ENCODE data around the gene MAPK6.
"Not testable (repeated sequence)": the region's sequence is repeated elsewhere in the genome, so short reads cannot be mapped to it uniquely, and the experiment has no call there.

Gene MAPK6

DNA sequence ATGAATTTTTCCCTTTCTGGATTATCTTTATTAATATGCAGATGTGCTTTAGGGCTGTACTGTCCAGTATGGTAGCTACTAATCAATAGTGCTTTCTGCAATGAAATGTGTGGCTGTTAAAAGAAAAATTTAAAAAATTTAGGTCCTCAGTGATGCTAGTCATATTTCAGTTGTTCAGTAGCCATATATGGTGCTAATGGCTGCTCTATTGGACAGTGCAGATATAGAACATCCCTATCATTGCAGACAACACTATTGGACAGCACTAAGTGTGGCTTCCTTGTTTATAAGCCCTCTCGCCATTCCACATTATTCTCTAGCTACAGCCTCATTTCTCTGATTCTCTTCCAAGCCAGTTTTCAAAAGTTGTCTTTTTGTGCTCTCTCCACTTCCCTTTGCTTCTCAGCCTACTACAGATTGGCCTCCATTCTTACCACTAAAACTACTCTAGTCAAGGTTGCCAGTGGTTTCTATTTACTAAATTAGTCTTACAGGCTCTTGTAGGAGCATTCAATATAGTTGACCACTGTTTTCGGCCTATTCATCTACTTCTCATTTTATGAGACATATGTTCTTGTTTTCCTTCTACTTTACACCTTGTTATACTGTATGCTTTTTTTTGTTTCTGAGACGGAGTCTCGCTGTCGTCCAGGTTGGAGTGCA, 9.5 kb downstream of the MAPK6 start:
- no peak overlapping the region for H3K4me3 ChIP-seq (replicated peaks in 1 of 2; ENCODE audit: low read depth in 2 of 2, low read length in 2 of 2)
- TF ChIP-seq, protein P1, sequence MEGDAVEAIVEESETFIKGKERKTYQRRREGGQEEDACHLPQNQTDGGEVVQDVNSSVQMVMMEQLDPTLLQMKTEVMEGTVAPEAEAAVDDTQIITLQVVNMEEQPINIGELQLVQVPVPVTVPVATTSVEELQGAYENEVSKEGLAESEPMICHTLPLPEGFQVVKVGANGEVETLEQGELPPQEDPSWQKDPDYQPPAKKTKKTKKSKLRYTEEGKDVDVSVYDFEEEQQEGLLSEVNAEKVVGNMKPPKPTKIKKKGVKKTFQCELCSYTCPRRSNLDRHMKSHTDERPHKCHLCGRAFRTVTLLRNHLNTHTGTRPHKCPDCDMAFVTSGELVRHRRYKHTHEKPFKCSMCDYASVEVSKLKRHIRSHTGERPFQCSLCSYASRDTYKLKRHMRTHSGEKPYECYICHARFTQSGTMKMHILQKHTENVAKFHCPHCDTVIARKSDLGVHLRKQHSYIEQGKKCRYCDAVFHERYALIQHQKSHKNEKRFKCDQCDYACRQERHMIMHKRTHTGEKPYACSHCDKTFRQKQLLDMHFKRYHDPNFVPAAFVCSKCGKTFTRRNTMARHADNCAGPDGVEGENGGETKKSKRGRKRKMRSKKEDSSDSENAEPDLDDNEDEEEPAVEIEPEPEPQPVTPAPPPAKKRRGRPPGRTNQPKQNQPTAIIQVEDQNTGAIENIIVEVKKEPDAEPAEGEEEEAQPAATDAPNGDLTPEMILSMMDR (IDR thresholded peaks at IDR 0.05; ENCODE audit: low read depth, low read length): no peak
- DNase-seq (ENCODE audit: low read depth in 2 of 2): no peak

DNA sequence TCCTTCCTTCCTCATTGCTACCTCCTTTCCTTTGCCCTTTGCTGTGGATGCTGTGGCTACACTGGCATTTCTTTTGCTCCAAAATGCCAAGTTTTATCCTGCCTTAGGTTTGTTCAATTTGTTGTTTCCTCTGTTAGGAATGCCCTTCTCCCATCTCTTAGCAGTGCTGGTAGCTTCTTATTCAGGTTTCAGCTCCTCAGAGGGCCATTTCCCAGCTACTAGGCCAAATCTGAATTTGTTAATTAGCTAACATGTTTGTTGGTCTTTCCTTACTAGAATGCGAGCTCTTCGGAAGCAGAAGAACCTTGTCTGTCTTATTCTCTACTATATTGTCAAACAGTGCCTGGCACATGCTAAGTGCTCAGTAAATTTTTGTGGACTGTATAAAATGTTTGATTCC, 11.0 kb downstream of the MAPK6 start:
- no peak for DNase-seq (ENCODE audit: low read depth in 2 of 2)
- TF ChIP-seq, protein P1 (IDR thresholded peaks at IDR 0.05; ENCODE audit: low read depth, low read length): no peak
- no peak overlapping the region for H3K4me3 ChIP-seq (replicated peaks in 1 of 2; ENCODE audit: low read depth in 2 of 2, low read length in 2 of 2)

DNA sequence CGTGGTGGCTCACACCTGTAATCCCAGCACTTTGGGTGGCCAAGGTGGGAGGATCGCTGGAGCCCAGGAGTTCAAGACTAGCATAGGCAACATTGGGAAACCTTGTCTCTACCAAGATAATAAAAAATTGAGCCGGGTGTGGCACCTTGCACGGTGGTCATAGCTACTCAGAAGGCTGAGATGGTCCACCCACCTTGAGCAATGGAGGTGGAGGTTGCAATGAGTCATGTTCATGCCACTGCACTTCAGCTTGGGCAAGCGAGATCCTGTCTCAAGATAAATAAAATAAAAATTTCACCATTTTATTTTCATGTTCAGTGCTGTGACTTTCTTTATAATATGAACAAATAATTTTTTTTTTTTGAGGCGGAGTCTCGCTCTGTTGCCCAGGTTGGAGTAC, 12.5 kb downstream of the MAPK6 start:
- TF ChIP-seq, protein P1 (IDR thresholded peaks at IDR 0.05; ENCODE audit: low read depth, low read length): no peak
- DNase-seq (ENCODE audit: low read depth in 2 of 2): peak in 1 of 2 donors; percentile 49
- H3K4me3 ChIP-seq (replicated peaks in 1 of 2; ENCODE audit: low read depth in 2 of 2, low read length in 2 of 2): no peak overlapping the region

DNA sequence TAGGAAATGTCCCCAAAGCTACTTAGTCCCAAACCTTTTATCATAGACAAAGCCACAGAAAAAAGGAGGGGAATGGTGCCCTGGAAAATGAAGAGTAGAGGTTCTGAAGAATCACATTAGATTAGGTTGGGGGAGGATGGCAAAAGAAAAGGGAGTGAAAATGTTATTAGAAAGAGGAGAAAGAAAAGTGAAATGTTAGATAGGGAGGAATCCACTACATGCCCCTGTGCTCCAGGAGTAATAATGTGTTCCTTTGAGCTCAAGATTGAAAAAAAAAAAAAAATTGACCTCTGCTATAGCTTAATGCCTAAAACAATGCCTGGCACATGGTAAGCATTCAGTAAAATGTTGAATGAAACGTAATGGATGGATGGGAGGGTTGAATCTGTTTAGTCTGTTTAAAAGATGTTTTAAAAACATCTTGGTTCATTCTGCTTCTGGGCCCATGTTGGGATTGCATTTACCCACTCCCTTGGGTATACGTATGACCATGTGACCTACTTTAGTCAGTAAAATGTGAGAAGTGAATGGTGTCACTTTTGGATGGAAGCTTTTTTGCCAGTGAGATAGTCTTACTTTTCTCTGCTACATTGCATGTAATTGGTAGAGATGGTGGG, 19.0 kb downstream of the MAPK6 start:
- H3K4me3 ChIP-seq (replicated peaks in 1 of 2; ENCODE audit: low read depth in 2 of 2, low read length in 2 of 2): no peak overlapping the region
- peak in 1 of 2 donors; percentile 33 for DNase-seq (ENCODE audit: low read depth in 2 of 2)
- TF ChIP-seq, protein P1 (IDR thresholded peaks at IDR 0.05; ENCODE audit: low read depth, low read length): no peak

DNA sequence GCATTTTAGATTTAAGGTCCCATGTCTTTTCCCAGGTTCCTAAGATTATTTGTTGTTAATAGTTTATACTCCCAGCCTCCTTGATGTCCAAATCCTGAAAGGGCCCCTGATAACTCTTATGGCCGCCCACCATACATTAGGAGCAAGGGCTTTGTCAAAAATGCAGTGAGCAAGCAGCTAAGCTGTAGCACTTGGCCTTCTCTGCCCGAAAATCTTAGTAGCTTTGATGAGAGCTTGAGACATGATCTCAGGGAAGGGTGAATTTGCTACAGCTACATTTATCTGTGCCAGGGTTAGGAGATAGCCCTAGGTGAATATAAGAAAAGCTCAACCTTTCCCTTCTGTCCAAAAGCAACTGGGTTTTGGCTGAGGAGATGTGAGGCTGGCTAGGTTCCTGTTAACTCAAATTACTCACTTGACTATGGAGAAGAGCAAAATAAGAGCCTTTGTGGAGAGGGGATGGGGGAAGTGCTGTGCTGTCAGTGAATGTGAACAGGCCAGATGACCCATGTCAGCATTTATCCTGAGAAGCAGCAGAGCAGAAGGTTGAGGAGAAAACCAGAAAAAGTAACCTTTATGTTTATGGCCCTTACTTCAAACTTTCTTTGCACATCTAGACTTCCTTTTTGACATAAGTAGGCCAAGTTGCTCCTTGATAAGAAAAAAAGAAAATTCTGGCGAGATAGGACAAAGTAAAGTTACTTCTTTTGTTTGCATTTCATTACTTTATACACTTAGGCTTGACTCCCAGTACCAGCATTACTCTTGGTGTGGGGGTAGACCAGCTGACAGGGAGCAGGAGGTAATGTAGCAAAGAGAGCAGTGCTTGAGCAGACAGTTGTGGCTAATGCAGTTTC, 21.1 kb downstream of the MAPK6 start:
- H3K4me3 ChIP-seq (replicated peaks in 1 of 2; ENCODE audit: low read depth in 2 of 2, low read length in 2 of 2): no peak overlapping the region
- TF ChIP-seq, protein P1 (IDR thresholded peaks at IDR 0.05; ENCODE audit: low read depth, low read length): no peak
- peak; percentile 41 to 68 for DNase-seq (ENCODE audit: low read depth in 2 of 2)

DNA sequence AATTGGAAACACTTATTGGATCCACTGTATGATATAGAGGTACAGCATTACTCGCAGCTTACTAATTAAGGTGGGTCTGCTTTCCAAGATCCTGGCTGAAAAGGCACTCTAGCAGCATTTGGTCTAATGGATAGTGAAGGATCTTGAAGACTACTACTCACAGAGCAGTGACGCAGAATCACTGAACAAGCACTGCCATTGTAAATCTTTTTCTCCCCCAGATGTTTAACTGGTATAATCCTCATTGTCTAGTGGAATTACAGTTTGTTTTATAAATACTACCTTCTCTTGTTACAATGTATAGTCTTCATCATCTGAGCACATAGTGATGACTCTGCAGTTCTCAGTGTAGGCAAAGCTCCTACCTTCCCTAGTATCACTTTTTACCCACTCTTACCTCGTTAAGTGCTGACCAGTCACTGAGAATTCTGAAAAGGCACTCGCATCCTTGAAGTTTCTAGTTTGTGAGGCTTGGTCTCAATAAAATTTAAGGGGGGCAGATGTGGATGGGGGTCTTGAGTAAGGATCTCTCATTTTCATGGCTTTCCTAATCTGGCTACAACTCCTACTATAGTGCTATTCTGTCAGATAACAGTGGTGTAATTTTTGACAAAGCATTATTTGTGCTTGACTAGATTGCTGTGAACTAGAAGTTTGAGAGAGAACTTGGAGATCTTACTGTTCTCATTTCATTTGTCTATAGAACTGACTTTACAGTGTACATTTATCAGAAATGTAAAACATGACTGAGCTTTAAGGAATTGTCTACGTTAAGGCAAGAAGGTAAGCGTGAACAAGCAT, 23.2 kb downstream of the MAPK6 start:
- DNase-seq (ENCODE audit: low read depth in 2 of 2): no peak
- TF ChIP-seq, protein P1 (IDR thresholded peaks at IDR 0.05; ENCODE audit: low read depth, low read length): no peak
- H3K4me3 ChIP-seq (replicated peaks in 1 of 2; ENCODE audit: low read depth in 2 of 2, low read length in 2 of 2): no peak overlapping the region

DNA sequence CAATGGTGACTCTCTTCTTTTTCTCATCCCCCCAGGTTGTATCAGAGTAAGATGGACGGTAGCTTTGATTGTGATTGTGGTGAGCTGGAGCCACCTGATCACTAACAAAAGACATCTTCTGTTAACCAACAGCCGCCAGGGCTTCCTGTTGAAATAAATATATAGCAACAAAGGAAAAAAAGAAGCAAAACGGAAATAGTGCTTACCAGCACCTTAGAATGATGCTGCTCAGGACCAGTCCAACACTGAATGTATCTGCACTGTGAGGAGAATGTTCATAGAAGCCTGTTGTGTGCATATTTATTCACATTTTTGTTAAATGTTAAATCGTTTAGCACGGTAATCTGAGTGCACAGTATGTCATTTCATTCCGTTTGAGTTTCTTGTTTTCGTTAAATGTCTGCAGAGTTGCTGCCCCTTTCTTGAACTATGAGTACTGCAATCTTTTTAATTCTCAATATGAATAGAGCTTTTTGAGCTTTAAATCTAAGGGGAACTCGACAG, 26.8 kb downstream of the MAPK6 start:
- not testable (repeated sequence) for H3K4me3 ChIP-seq (replicated peaks in 1 of 2; ENCODE audit: low read depth in 2 of 2, low read length in 2 of 2); DNase-seq (ENCODE audit: low read depth in 2 of 2)

DNA sequence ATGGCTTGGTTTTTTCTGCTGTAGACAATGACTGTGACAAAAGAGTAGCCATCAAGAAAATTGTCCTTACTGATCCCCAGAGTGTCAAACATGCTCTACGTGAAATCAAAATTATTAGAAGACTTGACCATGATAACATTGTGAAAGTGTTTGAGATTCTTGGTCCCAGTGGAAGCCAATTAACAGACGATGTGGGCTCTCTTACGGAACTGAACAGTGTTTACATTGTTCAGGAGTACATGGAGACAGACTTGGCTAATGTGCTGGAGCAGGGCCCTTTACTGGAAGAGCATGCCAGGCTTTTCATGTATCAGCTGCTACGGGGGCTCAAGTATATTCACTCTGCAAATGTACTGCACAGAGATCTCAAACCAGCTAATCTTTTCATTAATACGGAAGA, 27.5 kb downstream of the MAPK6 start:
- not testable (repeated sequence) for H3K4me3 ChIP-seq (replicated peaks in 1 of 2; ENCODE audit: low read depth in 2 of 2, low read length in 2 of 2)
- peak in 1 of 2 donors; percentile 27 for DNase-seq (ENCODE audit: low read depth in 2 of 2)

Measured in cardiac fibroblast (primary cell).